COLO668 (cell line): ENCODE results near the gene PIGZ.

Source experiments
- DNase-seq: peaks from one replicate; lab custom pipeline; 2025; ENCODE audit not compliant: unreplicated experiment; lab: John Stamatoyannopoulos, UW

Gene PIGZ

GRCh38 chr3:196916995-196917394 is 51.6 kb downstream of the PIGZ start:
- no peak for DNase-seq

- DNase-seq: no peak
Measured at GRCh38 chr3:196916221-196916620, 52.4 kb downstream of the PIGZ start.

- DNase-seq: no peak
Measured at GRCh38 chr3:196915375-196915774, 53.3 kb downstream of the PIGZ start.

- no peak for DNase-seq
Measured at GRCh38 chr3:196914866-196915265, 53.8 kb downstream of the PIGZ start.

GRCh38 chr3:196903740-196904139 is 64.9 kb downstream of the PIGZ start:
- DNase-seq: no peak

- DNase-seq: no peak
Measured at GRCh38 chr3:196902296-196902695, 66.3 kb downstream of the PIGZ start.

- DNase-seq: no peak
Measured at GRCh38 chr3:196901768-196902167, 66.9 kb downstream of the PIGZ start.
